Stimulated activated CD8-positive, alpha-beta memory T cell treated with anti-CD3 and anti-CD28 coated beads, Interleukin-7, amount 100 ng/mL, for 1 hour (primary cell): ENCODE data around the gene CTSZ.
A peak's percentile ranks its signal among the peaks of the same experiment; 100 is the strongest.
"Not testable (repeated sequence)": the region's sequence is repeated elsewhere in the genome, so short reads cannot be mapped to it uniquely, and the experiment has no call there.

Experiments used
- DNase-seq, 2 donors: peaks; one replicate each; pipeline ENCODE4 v3.0.0-alpha.2; 2020; ENCODE audit warnings: low read depth in 2 of 2

CTSZ gene

GRCh38 chr20:58996226-58996611, 10.8 kb downstream of the CTSZ start:
- no peak for DNase-seq

DNA sequence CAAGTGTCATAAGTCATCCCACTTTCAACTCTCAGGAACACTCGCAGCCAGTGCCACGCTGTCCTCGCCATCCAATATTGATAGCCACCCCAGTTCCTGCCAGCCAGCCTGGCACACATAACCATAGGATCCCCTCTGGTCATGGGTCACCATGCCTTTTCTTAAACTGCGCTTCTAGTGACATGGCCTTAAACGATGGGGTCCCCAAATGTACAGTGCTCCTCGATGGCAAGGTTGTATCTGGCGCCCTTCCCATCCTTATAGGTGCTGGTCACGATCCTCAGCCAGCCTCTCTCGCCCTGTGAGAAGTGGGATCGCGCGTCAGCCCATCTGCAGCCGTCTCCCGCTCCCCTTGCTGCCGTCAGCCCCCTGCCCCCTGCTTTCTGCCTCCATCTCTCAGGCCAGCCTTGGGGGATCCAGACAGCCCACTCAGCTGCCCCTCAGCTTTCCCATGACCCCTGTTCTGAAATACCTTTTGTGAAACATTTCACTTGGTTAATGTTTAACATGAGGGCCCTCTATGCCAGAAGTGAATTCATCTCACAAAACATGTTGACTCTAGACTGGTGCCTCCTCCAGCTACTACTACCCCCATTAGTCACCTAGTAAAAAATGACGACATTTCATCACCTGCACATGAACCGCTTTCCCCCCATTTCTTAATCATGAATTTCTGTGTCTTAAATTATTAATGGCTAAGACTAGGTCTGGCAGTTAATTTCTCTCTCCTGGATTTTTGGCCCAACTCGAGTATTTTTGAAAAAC, 11.4 kb downstream of the CTSZ start:
- no peak for DNase-seq

DNA sequence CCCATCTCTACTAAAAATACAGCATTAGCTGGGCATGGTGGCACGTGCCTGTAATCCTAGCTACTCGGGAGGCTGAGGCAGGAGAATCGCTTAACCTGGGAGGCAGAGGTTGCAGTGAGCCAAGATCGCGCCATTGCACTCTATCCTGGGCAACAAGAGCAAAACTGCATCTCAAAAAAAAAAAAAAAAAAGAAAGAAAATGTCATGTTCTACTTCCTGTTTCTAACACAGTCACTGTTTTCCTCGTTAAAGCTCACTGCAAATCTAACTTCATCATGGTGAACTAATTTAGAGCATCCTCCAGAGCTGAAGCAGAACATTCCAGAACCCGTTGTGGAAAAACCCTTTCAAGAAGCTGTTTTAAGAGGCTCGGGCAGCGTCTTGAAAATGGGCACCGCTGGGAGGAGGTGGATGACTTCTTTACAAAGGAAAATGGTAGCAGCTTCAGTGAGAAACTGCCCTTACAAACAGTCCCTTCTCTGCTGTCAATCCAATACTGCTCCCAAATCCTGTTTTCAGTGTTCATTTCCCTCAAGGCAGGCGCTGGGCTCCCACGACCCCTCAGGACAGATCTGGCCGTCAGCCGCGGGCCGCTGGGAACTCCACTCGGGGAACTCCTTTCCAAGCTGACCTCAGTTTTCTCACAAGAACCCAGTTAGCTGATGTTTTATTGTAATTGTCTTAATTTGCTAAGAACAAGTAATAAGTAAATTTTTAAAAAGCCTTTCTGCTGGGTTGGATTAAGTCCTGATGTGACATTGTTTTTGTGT, 12.5 kb downstream of the CTSZ start:
- DNase-seq, result no peak

DNA sequence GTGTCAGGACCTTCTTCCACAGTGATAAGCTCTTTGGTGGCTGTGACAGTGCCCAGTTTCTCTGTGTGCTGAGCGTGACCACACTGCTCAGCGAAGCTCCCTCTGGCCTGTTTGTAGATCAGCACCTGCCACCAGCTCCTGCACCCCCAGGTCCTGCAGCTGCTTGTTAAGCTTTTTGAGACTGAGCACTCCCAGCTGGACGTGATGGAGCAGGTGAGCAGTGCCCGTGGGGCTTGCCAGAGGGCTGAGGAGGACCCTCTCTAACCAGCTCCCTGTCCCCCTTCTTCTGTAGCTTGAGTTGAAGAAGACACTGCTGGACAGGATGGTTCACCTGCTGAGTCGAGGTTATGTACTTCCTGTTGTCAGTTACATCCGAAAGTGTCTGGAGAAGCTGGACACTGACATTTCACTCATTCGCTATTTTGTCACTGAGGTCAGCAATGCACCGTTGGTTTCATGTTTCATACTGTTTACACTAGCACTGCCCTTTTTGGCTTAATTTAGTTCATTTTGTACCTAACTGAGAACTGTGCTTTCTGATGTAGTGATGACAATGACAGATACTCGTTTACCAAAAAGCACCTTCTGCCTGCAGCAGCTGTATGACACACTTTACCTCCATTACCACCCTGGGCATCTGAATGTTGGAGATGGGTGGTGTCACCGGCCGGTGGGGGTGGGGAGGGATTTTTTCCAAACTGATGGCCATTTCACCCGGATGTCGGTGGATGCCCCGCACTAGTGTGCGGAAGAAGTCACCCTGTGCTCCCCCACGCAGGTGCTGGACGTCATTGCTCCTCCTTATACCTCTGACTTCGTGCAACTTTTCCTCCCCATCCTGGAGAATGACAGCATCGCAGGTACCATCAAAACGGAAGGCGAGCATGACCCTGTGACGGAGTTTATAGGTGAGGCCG, 13.5 kb downstream of the CTSZ start:
- no peak for DNase-seq

DNA sequence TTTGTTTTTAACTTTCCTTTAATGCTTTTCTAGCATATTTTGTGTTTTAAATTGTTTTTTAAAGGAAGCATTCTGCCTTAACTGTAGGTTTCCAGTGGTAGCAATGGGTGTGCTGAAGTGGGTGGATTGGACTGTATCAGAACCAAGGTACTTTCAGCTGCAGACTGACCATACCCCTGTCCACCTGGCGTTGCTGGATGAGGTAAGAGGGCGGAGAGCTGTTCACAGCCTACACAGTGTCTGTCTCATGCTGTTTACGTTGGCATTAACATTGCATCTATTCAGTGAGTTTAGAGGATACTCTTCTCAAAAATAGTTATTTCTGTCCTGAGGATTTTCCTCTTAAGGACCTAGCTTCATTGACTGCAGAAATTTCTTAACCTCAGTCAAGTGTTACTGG, 14.1 kb downstream of the CTSZ start:
- DNase-seq, result no peak

DNA sequence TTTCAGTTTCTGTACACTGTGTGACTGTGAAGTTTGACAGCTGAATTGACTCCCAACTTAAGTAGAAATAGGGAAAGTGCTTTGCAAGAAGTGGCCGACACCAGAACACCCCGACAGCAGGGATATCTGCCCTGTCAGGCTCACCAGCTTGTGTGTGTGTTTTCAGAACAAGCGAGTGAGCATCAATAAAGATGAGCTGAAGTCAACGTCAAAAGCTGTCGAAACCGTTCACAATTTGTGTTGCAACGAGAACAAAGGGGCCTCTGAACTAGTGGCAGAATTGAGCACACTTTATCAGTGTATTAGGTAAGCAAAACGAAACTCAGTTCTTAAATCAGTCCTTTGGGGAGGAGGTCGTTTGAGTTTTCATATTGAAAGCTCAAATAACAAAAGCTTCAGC, 15.3 kb downstream of the CTSZ start:
- DNase-seq, result no peak

- DNase-seq, result no peak
Observed at GRCh38 chr20:58990651-58991445, 16.2 kb downstream of the CTSZ start.

DNA sequence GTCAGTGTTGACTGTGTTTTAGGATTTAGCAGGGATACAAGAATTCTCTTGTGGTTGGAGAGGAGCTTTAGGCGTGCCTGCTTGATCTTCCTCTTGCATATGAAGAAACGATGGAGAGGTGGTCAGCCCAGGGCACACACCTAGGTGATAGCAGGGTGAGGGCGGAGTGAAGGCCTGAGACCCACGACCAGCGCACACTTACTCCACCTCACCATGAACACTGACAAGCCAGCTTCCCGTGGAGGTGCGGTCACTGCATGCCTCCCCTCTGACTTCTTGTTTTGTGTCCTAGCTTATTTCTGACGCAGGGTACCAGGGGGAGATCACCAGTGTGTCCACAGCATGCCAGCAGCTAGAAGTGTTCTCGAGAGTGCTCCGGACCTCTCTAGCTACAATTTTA, 17.9 kb downstream of the CTSZ start:
- no peak for DNase-seq

DNA sequence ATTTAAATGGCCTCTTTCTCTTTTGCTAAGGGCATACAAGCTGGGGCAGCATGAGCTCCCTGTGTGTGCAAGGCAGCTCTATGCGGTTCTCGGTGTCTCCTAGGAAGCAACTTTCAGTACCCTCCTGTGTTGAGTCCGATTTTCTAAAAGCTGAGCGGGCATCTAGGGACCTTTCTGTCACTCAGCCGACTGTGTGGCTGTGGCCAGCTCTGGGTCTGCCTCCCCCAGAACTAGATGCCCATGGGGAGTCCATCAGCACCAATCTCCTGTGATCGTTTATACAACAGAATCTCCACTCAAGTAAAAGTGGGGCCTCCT, 18.5 kb downstream of the CTSZ start:
- no peak for DNase-seq

GRCh38 chr20:58987790-58988564, 19.1 kb downstream of the CTSZ start:
- no peak for DNase-seq

GRCh38 chr20:58986968-58987517, 20.0 kb downstream of the CTSZ start:
- DNase-seq, result no peak

- DNase-seq, result no peak
Observed at GRCh38 chr20:58986286-58986967, 20.6 kb downstream of the CTSZ start.

- DNase-seq, result no peak
Observed at GRCh38 chr20:58985656-58986055, 21.4 kb downstream of the CTSZ start.

DNA sequence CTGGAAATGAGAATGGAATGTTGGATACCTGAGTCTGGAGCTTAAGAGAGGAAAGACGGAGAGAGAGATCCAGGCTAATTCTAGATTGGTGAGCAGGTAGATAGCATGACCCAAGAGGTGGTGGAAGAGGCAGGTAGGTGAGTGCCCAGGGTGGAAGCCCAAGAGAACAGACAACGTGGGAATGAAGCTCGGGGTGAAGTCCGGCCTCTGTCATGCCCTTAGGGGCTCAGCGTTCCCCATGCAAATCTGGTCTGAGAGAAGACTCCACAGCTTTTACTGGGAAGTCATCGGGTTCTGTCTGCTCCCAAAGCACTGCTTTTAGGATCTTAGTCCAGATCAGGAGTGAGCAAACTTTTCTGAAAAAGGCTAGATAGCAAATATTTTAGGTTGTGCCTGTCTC, 22.4 kb downstream of the CTSZ start:
- DNase-seq, result no peak

DNA sequence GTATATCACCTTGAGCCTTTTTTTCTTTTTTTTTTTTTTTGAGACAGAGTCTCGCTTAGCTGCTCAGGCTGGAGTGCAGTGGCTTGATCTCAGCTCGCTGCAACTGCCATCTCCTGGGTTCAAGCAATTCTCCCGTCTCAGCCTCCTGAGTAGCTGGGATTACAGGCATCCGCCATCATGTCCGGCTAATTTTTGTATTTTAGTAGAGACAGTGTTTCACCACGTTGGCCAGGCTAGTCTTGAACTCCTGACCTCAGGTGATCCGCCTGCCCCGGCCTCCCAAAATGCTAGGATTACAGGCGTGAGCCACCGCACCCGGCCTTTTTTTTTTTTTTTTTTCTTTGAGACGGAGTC, 24.0 kb downstream of the CTSZ start:
- DNase-seq, result not testable (repeated sequence)

DNA sequence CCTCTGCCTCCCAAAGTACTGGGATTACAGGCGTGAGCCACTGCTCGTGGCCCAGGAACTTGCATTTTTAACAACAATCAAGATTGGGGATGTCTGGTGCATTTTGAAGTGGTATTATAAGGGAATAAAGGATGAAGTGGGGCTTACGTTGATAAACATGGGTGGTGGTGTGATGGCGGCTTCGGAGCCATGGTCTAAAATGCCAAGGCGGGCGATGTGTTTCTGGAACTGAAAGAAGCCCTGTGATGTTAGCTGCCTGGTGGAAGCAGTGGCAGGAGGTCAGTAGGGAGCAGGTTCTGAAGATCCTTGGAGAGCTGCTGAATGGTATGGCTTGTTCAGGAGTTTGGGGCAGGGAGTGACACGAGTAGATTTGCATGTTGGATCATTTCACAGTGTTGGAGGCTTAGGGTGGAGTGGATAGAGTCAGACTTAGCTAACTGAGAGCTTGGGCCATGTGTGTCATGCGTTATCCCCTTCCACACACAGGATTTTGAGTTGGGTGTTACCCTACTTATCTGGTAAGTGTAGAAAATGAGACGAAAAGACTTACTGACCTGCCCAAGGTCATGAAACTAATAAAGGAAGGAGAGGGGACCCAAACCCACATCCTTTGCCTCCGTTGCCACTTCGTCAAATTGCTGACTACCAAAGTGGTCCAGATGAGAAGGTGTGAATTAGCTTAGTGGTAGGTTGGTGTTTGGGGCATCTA, 24.5 kb downstream of the CTSZ start:
- no peak for DNase-seq

DNA sequence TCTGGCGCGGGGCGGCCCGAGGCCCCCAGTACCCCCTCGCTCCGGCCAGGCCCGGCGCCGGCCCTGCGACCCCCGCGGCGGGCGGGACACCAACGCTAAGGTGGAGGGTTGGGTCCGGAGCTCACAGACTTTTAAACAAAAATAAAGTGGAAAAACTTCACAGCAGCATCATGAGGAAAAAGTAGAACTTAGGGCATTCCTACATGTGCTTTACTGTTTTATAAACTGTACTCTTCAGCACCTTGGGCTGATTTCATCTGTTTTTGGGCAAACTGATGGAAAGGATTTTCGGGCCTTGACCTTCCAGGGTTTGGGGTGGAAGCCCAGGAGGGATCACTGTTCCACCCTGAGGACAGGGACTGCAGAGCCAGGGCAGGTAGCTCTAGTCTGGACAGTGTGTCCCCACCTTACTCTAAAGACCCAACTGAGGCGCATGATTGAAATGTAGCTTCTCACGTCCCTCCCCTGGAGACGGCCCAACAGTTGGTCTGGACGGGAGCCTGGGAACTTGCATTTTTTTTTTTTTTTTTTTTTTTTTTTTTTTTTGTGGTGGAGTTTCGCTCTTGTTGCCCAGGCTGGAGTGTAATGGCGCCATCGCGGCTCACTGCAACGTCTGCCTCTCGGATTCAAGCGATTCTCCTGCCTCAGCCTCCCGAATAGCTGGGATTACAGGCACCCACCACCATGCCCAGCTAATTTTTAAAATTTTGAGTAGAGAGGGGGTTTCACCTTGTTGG, 25.3 kb downstream of the CTSZ start:
- no peak for DNase-seq

GRCh38 chr20:58980711-58981627, 26.1 kb downstream of the CTSZ start, which contains the start of gene NELFCD:
Gene NELFCD (plus strand): TSS chr20:58981256. CDS start chr20:58981310, 54 bp downstream.
- peak; percentile 81 to 85 for DNase-seq
